GM12878 (cell line): ENCODE data around the gene PLB1. TPM values are rescaled to one million over a fixed set of nuclear protein-coding genes. Genes with fewer than 3 reads are reported as not detected.

Experiments
- ATAC-seq: fragments of 200-7000 bp; cut with Tn5 transposase; 3 replicates; pipeline ENCODE4 v1.9.1; 2020; ENCODE audit warnings: mild to moderate bottlenecking, moderate library complexity
- BruUV-seq: library from RNA; stranded (reverse); fragments of 400-500 nt; replicated peaks from 2 replicates; lab custom pipeline; 2021; lab: Mats Ljungman, UMichigan
- CTCF ChIA-PET: fragments of 300-600 bp; sonication (Branson Sonifier 250); formaldehyde crosslinking; extraction: SDS; loops from one replicate; lab custom pipeline; 2021; ENCODE audit warnings: inconsistent platforms; lab: Yijun Ruan, JAX
- POLR2A ChIA-PET: fragments of 350-600 bp; formaldehyde crosslinking; extraction: SDS; loops from one replicate; lab custom pipeline; 2021; ENCODE audit warnings: inconsistent platforms; lab: Charles Lee
- RAD21 ChIA-PET: fragments of 300-600 bp; sonication (Branson Sonifier 250); formaldehyde crosslinking; loops from one replicate; lab custom pipeline; 2023; ENCODE audit warnings: antibody characterized with exemption; ENCODE audit not compliant: unreplicated experiment; lab: Charles Lee
- SMC1A ChIA-PET: fragments of 300-600 bp; sonication (Branson Sonifier 250); formaldehyde crosslinking; loops from one replicate; lab custom pipeline; 2023; ENCODE audit not compliant: unreplicated experiment, uncharacterized antibody; lab: Charles Lee
- DNase-seq: peaks from one replicate; pipeline ENCODE4 v3.0.0-alpha.2; 2011; ENCODE audit warnings: low read depth, low spot score
- FAIRE-seq: peaks from 3 replicates; lab custom pipeline; 2011; peaks lifted over from hg19 to GRCh38; lab: Jason Lieb, UNC
- H2AFZ ChIP-seq: 2 replicates; pipeline ENCODE4 v1.6.0; 2011; ENCODE audit warnings: low read depth, low read length, control low read depth; ENCODE audit not compliant: control insufficient read depth
- H3K27ac ChIP-seq: 2 replicates; pipeline ENCODE4 v1.5.1; 2011; ENCODE audit warnings: control low read depth; ENCODE audit not compliant: control insufficient read depth, insufficient read depth
- H3K27me3 ChIP-seq, 2 experiments: replicated peaks in 1 of 2; 2 replicates each; pipeline versions ENCODE4 v1.6.0 to v1.6.1; 2011; ENCODE audit warnings: low read length in 1 of 2; ENCODE audit not compliant: control insufficient read depth in 2 of 2, insufficient read depth in 2 of 2
- H3K36me3 ChIP-seq, 2 experiments: 2 replicates each; pipeline ENCODE4 v1.5.1; 2011; ENCODE audit warnings: low read length in 1 of 2; ENCODE audit not compliant: control insufficient read depth in 2 of 2, insufficient read depth in 2 of 2
- H3K4me1 ChIP-seq: 2 replicates; pipeline ENCODE4 v1.6.1; 2011; ENCODE audit warnings: mild to moderate bottlenecking, low read length, moderate library complexity, mixed read lengths; ENCODE audit not compliant: control insufficient read depth, insufficient read depth
- H3K4me2 ChIP-seq: 2 replicates; pipeline ENCODE4 v1.6.0; 2011; ENCODE audit warnings: control low read depth; ENCODE audit not compliant: control insufficient read depth, insufficient read depth
- H3K4me3 ChIP-seq: fragments of 200-600 bp; sonication (generic); 2 replicates; pipeline ENCODE4 v1.5.1; 2016
- H3K79me2 ChIP-seq: 2 replicates; pipeline ENCODE4 v1.6.0; 2011; ENCODE audit warnings: low read length; ENCODE audit not compliant: control insufficient read depth, insufficient read depth
- H3K9ac ChIP-seq: 2 replicates; pipeline ENCODE4 v1.8.0; 2011; ENCODE audit warnings: low read length, control low read depth, mixed read lengths; ENCODE audit not compliant: control insufficient read depth, insufficient read depth
- H3K9me3 ChIP-seq: replicated peaks from 3 replicates; pipeline ENCODE4 v1.5.1; 2011; ENCODE audit warnings: mild to moderate bottlenecking, low read length; ENCODE audit not compliant: control insufficient read depth, insufficient read depth
- H4K20me1 ChIP-seq: 2 replicates; pipeline ENCODE4 v1.6.0; 2011; ENCODE audit not compliant: control insufficient read depth, insufficient read depth
- BACH1 ChIP-seq: fragments of 450-650 bp; IDR thresholded peaks from 2 replicates; pipeline ENCODE4 v1.6.1; 2017; ENCODE audit warnings: mild to moderate bottlenecking, borderline replicate concordance
- CHD1 ChIP-seq: IDR thresholded peaks from 2 replicates; pipeline ENCODE4 v1.6.1; 2012; ENCODE audit warnings: low read depth, low read length, improper control_type of control experiment
- FOXK2 ChIP-seq: fragments of 450-650 bp; IDR thresholded peaks from 2 replicates; pipeline ENCODE4 v1.6.1; 2017; ENCODE audit warnings: mild to moderate bottlenecking, moderate library complexity
- HSF1 ChIP-seq: fragments of 150-350 bp; IDR thresholded peaks from 2 replicates; pipeline ENCODE4 v1.6.1; 2014; ENCODE audit warnings: mild to moderate bottlenecking, low read depth, low read length
- MTA3 ChIP-seq: IDR thresholded peaks from 2 replicates; pipeline ENCODE4 v1.6.1; 2012; ENCODE audit warnings: low read length, inconsistent platforms, borderline replicate concordance
- PKNOX1 ChIP-seq: fragments of 450-650 bp; IDR thresholded peaks from 2 replicates; pipeline ENCODE4 v1.6.1; 2016; ENCODE audit warnings: mild to moderate bottlenecking
- PML ChIP-seq: IDR thresholded peaks from 2 replicates; pipeline ENCODE4 v1.6.1; 2012; ENCODE audit warnings: low read length, inconsistent platforms
- RELB ChIP-seq: fragments of 450-650 bp; IDR thresholded peaks from 2 replicates; pipeline ENCODE4 v1.6.1; 2017; ENCODE audit warnings: low read depth, mild to moderate bottlenecking, moderate library complexity
- SUZ12 ChIP-seq: fragments of 200-600 bp; sonication (generic); IDR thresholded peaks from one replicate; pipeline ENCODE4 v1.6.1; 2018; ENCODE audit warnings: antibody characterized with exemption, mild to moderate bottlenecking; ENCODE audit not compliant: unreplicated experiment
- WGBS: methylation state at CpG from one replicate; pipeline ENCODE4 v1.1.6; 2016; ENCODE audit warnings: low lambda C conversion rate; ENCODE audit not compliant: insufficient replicate concordance, insufficient coverage; ENCODE audit errors: missing lambda C conversion rate; 5-methylcytosine and 5-hydroxymethylcytosine counted together
- in situ Hi-C: fragments of 300-500 bp; cut with MboI; formaldehyde crosslinking; loops from 9 replicates; pipeline ENCODE4 v1.14.3; 2018; ENCODE audit warnings: mixed read lengths
- intact Hi-C: fragments of 100-400 bp; cut with micrococcal nuclease; formaldehyde crosslinking; loops from one replicate; pipeline ENCODE4 v1.14.2; 2022; ENCODE audit not compliant: unreplicated experiment
- polyA plus RNA-seq, 11 experiments: library from polyadenylated mRNA; depleted of rRNA in 4 of 11; unstranded in 6 of 11; stranded (reverse) in 5 of 11; fragments of >200 nt; fragmentation: Nextera tagmentation in 4 of 11; fragmentation: Illumina TruSeq in 1 of 11; extraction: Ambion mirVana in 4 of 11; extraction: Trizol in 1 of 11; gene quantifications; 1 replicate in 1 of 11; 2 replicates in 10 of 11; pipeline versions ENCODE4 v1.2.1 to v1.2.3, GENCODE V29; 2011 to 2016; ENCODE audit warnings: inconsistent platforms in 2 of 11, missing spikeins in 2 of 11, low read depth in 1 of 11
- total RNA-seq, 4 experiments: library from RNA; depleted of rRNA in 3 of 4; stranded (reverse); fragments of >200 nt in 3 of 4; fragmentation: Illumina TruSeq in 1 of 4; extraction: Trizol in 1 of 4; gene quantifications; 2 replicates each; pipeline versions ENCODE4 v1.2.1 to v1.2.3, GENCODE V29; 2013 to 2021

The PLB1 gene
- total and polyA plus RNA-seq, 10 of the 15 experiments (the other 5 are each of a cell fraction or from before 2014, with no cell fraction given) = 0.03 to 0.49 (median 0.28) TPM

GRCh38 chr2:28674713-28675068 lies 178.8 kb downstream of the PLB1 start (continued):
- TF ChIP-seq FOXK2 = no peak

- intact Hi-C loops (no loop called here), in situ Hi-C loops (no loop called here)
- ChIA-PET CTCF (no interaction called here), RAD21 (interaction anchor here (1.2 kb wide), 1 partner anchor 81 kb away, joined by 3 read pairs; no protein-coding TSS in a partner anchor), POLR2A (no interaction called here), SMC1A (interaction anchor here (0.6 kb wide), 1 partner anchor 26 kb away, joined by 3 read pairs; no protein-coding TSS in a partner anchor)
- Histone ChIP-seq H3K79me2 (no peaks in the 10 kb centered on the region), H2AFZ (no peak overlapping the region), H3K36me3 (no peaks in the 10 kb centered on the region), H3K4me3 (no peak overlapping the region), H3K9me3 (no peaks in the 10 kb centered on the region; the same call in 1 of the 3 replicates), H3K27ac (no peak overlapping the region), H3K9ac (no peak overlapping the region), H4K20me1 (no peaks in the 10 kb centered on the region), H3K27me3 (no peaks in the 10 kb centered on the region), H3K4me1 (peaks cover 8% of the 10 kb centered on the region), H3K4me2 (no peak overlapping the region)
- WGBS = 57% methylated on average over 5 of the region's 5 CpGs
- TF ChIP-seq HSF1 (no peak), SUZ12 (no peak), MTA3 (no peak), CHD1 (no peak), BACH1 (no peak), PKNOX1 (no peak), RELB (no peak), PML (no peak)
- DNase-seq = no peak
- ATAC-seq = no peak
- no peak for FAIRE-seq
- BruUV-seq = no TSS peak
Observed at GRCh38 chr2:28676152-28676835, 180.4 kb downstream of the PLB1 start.
